HG02571 (cell line): ENCODE results near the gene ANO9.
"Not testable (repeated sequence)": the region's sequence is repeated elsewhere in the genome, so short reads cannot be mapped to it uniquely, and the experiment has no call there.

Source experiments
- ATAC-seq: cut with Tn5 transposase; IDR thresholded peaks from one replicate; pipeline ENCODE4 v1.9.1; 2021; ENCODE audit warnings: mild to moderate bottlenecking, moderate library complexity; ENCODE audit not compliant: unreplicated experiment

Gene ANO9

DNA sequence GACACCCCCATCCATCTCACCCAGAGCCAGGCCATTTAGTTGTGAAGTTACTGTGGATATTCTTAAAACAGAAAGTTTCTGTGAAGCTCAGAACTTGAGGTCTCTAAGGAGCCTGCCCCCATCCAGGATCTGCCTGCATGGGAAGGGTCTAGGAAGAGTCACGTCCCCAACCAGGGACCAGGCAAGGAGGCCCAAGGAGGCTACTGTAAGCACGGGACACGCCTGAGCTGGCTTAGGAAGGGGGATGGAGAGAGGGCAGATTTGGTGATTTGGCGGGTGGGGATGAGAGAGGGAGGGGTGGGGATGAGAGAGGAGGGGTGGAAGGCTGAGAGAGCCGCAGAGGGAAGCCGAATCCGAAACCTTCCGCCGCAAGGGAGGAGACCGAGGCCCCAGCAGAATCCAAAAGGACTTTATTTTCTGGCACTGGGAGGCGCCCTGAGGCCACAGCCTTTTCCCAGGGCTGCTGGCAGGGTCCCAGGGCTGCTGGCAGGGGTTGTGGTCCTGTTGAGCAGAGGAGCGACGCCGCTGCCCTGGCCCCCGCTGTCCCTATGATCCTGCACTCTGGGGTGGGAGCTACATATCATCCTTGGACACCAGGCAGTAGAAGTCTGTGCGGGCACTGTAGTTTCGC lies 36.4 kb downstream of the ANO9 start:
- no peak for ATAC-seq

DNA sequence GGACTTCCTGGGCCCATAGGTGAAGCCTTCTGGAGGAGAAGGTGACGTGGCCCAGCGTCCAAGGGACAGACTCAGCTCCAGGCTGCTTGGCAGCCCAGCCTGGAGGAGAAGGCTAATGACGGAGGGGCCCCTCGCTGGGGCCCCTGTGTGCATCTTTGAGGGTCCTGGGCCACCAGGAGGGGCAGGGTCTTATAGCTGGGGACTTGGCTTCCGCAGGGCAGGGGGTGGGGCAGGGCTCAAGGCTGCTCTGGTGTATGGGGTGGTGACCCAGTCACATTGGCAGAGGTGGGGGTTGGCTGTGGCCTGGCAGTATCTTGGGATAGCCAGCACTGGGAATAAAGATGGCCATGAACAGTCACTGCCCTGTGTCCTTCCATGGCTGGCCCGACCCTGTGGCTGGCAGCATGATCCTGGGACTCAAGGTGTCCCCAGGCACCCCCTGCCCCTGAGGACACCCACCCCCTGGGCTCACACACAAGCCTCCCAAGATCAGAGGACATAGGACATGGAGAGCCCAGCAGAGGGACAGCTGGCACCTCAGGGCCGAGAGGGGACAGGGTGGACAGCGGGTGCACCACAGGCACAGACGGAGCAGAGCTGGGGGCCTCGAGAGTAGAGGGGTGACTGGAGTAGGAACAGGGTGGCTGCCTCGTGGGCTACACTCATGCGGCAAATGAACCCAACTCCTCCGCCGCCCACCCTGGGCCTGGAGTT lies 37.1 kb downstream of the ANO9 start:
- no peak for ATAC-seq

DNA sequence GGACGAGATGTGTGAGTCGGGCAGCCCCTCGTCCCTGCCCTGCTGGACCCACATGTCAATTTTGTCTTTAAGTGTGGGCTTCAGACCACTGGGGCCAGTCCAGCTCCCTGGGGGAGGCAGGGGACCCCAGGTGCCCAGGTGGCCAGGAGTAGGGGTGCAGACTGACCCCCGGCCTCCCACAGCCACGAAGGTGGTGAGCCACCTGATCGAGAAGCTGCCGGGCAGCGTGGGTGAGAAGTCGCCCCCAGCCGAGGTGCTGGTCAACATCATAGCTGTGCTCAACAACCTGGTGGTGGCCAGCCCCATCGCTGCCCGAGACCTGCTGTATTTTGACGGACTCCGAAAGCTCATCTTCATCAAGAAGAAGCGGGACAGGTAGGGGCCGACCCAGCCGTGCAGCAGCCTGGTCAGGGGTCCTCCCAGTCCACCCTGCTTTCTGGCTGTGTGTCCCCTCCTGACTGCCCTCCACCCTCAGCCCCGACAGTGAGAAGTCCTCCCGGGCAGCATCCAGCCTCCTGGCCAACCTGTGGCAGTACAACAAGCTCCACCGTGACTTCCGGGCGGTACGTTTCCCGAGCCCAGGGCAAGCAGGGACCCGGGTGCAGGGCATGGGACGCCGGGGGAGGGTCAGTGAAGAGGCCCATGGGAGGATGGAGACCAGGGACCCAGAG lies 37.9 kb downstream of the ANO9 start:
- ATAC-seq: no peak

DNA sequence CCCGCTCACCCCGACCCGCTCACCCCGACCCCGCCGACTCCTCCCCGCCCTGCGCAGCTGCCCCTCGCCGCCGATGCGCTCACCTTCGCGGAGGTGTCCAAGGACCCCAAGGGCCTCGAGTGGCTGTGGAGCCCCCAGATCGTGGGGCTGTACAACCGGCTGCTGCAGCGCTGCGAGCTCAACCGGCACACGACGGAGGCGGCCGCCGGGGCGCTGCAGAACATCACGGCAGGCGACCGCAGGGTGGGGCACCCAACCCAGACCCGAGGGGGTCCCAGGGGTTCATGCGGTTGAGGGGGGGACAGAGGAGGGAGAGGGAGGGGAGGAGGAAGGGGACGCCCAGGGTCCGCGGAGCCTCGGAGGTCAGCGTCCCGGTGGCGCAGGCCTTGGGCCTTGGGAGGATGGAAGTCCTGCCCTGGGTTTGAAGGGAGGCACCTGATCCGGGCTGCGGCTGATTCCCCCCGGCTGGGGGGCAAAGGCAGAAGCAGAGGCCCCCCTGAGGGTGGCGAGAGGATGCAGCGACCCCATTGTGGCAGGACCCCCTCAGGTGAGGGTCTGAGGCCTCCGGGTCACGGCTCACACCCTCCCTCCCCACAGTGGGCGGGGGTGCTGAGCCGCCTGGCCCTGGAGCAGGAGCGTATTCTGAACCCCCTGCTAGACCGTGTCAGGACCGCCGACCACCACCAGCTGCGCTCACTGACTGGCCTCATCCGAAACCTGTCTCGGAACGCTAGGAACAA lies 38.6 kb downstream of the ANO9 start:
- ATAC-seq: no peak

DNA sequence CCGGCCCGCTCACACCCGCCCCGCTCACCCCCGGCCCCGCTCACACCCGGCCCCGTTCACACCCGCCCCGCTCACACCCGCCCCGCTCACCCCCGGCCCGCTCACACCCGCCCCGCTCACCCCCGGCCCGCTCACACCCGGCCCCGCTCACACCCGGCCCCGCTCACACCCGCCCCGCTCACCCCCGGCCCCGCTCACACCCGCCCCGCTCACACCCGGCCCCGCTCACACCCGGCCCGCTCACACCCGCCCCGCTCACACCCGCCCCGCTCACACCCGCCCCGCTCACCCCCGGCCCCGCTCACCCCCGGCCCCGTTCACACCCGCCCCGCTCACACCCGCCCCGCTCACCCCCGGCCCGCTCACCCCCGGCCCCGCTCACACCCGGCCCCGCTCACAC lies 40.6 kb downstream of the ANO9 start:
- not testable (repeated sequence) for ATAC-seq

DNA sequence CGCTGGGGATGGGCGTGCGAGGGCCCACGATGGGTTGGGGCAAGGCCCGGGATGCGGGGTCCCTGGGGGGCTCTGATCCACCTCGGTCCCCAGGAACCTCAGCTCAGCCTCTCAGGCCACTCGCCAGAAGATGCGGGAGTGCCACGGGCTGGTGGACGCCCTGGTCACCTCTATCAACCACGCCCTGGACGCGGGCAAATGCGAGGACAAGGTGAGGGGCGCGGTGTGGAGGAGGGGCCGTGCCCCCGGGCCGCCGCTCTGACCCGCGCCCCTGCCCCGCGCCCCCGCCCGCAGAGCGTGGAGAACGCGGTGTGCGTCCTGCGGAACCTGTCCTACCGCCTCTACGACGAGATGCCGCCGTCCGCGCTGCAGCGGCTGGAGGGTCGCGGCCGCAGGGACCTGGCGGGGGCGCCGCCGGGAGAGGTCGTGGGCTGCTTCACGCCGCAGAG lies 41.5 kb downstream of the ANO9 start:
- ATAC-seq: no peak

DNA sequence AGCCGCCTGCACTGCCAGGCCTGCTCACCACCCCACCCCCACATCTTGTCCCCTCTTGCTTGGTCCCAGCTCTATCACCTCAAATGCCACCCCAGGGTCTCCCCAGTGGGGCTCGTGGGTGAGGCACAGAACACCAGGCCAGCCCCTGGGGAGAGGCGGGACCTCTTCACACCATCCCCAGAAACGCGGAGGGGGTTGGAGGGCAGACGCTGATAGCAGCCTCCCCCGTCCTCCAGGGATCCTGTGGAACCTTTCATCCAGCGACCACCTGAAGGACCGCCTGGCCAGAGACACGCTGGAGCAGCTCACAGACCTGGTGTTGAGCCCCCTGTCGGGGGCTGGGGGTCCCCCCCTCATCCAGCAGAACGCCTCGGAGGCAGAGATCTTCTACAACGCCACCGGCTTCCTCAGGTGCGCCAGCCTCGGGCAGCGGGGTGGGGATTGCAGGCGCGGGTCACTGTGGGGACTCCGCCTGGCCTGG lies 42.0 kb downstream of the ANO9 start:
- no peak for ATAC-seq

DNA sequence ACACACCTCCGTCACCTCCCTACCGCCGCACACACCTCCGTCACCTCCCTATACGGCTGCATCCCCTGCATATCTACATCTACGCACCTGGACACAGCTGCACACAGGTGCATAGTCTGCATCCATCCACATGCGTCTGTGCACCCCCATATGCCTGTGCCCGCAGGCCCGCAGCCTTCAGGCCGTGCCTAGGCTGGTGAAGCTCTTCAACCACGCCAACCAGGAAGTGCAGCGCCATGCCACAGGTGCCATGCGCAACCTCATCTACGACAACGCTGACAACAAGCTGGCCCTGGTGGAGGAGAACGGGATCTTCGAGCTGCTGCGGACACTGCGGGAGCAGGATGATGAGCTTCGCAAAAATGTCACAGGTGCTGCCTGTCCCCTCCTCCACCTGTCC lies 43.0 kb downstream of the ANO9 start:
- ATAC-seq: no peak

DNA sequence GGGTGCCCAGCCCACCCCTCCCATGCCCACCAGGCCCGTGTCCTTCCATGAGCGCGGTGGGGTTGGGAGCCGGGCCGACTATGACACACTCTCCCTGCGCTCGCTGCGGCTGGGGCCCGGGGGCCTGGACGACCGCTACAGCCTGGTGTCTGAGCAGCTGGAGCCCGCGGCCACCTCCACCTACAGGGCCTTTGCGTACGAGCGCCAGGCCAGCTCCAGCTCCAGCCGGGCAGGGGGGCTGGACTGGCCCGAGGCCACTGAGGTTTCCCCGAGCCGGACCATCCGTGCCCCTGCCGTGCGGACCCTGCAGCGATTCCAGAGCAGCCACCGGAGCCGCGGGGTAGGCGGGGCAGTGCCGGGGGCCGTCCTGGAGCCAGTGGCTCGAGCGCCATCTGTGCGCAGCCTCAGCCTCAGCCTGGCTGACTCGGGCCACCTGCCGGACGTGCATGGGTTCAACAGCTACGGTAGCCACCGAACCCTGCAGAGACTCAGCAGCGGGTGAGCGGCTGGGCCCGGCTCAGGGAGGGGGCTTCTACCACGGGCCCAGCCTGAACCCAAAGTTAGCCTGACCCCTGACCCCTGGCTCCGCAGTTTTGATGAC lies 44.8 kb downstream of the ANO9 start:
- ATAC-seq: no peak

DNA sequence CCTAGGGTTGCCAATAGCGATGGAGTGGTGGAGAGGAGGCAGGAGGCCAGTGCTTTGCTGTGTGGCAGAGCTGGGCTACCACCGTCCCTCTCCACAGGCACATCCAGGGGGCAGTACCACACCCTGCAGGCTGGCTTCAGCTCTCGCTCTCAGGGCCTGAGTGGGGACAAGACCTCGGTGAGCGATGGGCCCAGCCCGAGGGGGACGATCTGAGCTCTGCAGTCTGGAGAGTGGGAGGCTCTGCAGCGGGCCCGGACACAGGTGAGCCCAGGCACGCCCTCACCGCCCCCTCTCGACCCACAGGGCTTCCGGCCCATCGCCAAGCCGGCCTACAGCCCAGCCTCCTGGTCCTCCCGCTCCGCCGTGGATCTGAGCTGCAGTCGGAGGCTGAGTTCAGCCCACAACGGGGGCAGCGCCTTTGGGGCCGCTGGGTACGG lies 45.3 kb downstream of the ANO9 start:
- no peak for ATAC-seq

DNA sequence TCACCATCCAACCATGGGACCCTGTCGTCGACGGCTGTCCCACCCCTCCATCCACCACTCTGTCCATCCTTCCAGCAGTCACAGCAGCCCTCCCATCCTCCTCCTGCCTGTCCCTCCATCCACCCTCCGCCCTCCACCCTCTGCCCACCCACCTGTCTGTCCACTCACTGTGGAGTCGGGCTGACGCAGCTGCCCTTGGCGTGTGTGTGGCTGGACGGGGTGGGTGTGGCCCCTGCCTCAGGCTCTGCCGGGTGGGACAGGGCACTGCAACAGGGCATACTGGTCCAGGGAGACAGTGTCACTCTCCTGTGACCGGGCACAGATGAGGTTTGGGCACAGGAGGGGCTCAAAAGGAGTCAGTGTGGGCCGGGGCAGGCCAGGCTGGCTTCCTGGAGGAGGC lies 45.9 kb downstream of the ANO9 start:
- ATAC-seq: no peak

DNA sequence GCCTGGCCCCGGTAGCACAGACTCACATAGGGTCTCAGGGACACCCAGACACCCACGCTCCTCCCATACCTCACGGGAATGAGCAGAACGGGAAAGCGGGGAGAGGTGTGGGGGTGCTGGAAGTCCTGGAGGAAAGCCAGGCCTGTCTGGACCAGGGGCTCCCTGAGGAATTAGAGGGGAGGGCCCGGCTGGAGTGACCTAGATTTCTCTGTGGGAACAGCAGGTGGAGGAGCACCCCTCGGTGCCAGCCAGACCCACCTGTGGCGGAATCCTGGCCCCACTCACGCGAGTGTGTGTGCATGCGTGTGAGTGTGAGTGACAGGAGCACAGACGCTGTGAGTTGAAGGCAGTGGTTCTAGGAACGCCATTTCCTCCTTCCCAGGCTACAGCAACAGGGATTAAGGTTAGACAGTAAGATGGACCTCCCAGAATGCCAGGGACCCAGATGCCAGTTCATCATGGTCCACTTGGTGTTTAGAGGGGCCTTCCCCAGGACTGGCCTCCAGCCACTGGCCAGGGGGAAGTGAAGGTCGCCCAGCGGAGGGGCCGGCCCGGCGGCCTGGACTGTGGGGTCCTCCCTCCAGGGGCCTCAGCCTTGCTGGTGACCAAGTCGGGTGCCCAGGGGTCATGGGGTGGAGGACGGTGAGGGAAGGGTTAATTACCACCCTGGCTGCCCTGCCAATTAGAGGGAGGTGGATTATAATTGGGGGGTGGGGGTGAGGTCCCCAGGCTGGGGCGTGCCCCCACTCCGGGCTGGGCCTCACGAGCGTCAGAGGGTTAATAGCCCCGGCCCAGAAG lies 46.8 kb downstream of the ANO9 start:
- no peak for ATAC-seq

DNA sequence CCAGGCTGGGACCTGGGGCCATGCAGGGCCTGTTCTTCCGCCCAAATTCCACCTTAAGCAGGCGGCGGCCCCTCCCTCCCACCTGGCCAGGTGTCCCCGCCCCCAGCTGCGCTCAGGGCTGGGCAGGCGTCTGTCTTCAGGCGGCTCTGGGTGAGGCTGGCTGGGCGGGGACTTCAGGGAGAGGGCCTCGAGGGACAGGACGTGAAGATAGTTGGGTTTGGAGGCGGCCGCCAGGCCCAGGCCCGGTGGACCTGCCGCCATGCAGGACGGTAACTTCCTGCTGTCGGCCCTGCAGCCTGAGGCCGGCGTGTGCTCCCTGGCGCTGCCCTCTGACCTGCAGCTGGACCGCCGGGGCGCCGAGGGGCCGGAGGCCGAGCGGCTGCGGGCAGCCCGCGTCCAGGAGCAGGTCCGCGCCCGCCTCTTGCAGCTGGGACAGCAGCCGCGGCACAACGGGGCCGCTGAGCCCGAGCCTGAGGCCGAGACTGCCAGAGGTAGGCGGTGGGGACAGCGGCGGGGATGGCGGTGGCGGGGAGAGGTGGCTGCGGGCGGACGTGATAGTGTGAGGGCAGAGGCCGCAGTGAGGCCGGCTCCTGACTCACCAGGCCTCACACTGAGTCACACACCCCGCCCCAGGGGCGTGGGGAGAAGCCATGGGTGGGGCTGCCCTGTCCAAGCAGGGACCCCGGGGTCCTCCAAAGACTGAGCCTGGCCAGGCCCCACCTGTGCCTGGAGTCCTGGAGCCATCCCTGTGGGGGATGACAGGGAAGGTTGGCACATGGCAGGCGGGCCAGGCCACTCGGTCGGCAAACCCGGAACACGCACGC lies 47.6 kb downstream of the ANO9 start, which contains the start of gene PKP3:
Gene PKP3 (plus strand): TSS at position 176 of the 824 bp plus-strand sequence. CDS start 84 bp downstream, at position 260.
- ATAC-seq: no peak

DNA sequence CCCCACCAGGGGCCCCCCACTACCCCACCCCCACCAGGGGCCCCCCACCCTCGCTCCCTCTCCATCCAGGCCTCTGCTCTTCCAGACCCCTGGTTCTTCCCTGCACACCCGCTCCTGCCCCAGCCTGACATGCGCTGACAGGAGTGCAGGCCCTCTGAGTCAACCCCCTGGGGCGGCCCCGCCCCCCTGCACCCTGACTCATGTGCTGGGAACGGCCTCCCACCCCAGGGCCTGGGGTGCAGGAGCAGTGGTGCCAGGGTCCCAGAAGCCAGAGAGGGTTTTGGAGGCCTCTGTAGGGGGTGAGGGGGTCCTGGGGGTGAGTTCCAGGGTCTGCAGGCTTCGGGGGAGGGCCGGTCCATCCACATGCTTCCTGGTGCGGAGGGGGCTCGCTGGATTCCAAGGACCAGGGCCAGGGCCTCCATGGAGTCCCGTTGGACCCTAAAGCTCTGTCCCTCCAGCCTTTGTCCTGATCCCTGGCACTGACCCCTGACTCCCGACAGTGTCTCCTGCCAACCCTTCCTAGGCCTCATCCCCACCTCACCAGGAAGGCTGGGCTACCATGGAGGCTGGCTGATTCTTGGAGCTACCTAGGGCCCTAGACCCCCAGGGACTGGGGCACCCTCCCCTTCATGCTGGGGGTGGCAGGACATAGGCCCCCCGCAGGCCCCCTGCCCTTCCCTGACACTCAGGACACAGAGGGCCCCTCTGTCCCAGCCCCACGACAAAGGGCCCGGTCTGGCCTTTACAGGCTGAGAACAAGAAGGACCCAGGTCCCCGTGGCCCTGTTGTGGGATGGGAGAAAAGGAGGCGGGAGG lies 48.4 kb downstream of the ANO9 start:
- no peak for ATAC-seq

DNA sequence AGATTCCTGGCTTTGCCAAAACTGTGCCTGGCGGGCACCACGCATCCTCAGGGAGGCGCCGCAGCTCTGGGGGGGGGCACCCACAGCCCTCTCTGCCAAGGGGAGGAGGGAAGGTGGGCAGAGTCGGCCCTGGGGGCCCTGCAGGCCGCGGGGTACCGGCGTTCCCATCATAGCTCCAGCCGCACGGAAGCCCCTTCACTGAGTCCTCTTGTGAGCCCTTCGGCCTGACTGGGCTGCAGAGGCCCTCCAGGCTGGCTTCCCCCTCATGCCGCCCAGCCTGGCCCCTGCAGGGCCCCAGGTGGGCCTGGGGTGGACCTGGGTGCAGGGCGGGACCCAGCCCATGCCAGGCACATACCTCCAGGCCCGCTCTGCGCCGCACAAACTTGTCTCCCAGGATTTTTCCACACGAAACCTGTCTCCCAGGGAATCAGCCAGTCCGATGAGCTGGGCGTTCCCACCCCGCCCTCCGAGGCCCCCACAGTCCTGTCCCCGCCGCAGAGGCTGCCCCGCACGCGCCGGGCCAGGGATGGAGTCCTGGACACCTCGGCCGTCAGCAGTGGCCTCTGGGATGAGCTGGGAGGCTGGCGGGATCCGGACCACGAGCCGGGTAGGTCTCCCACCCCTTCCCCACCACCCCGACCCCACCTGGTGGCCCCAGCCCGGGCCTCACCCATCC lies 49.6 kb downstream of the ANO9 start:
- ATAC-seq: no peak

DNA sequence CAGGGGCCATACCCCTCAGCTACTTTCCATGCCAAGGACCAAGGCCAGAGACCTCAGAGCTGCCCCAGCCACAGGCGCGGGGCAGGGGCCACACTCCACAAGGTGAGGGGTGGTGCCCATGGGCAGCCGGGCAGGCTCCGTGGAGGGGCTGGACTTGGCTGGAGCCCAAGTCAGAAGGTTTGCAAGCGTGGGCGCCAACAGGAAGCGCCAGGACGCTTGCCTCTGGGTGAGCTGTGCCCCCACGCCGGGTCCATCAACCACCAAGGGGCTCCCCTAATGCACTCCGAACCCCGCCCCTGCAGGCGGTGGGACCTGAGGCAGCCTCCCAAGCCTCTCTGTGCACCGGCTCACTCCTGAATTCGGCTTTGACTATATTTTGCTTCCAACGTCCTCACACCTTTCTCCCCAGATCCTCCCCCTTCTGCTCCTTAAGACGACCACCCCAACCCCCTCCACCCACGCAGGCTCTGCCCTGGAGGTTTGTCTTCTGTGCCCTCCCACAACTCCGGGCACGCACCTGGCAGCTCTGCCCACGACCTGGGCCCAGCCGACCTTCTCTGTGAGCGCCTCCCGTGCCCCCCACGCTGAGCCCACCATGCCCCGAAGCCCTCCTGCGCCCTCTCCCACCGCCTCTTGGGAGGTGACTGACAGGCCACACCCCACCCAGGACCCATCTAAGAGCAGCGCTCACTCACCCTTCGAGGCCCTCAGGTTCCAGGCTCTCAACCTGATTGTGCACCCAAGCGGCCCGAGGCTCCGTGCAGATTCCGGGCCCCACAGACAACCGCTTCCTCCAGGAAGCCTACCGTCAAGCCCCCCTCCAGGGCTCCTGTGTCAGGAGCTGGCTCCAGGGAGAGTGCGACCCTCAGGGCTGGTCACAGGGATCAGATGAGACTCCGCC lies 50.4 kb downstream of the ANO9 start:
- ATAC-seq: no peak

DNA sequence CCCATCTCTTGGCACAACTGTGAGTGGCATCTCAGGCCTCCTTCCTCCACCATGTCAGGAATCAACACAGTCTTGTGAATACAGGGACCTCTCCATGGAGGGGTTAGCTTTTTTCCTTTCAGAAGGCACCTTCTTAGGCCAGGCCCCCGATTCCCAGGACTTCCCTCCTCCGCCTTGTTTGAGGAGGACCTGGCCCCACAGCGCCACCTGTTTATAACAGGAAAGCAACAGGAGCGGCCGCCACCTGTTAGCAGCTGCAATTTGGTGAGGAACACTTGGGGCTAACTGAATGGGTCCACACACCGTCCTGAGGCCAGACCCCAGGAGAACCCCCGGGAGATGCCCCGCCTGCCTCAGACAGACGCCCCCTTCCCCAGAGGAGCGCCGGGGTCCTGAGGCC lies 51.6 kb downstream of the ANO9 start:
- no peak for ATAC-seq
